GM12878 (cell line): ENCODE results near the gene LRFN2. TPM values are rescaled to one million over a fixed set of nuclear protein-coding genes. Genes with fewer than 3 reads are reported as not detected.

Experiments used
- GABPA ChIP-seq: IDR thresholded peaks from 2 replicates; pipeline ENCODE4 v1.6.1; 2014; ENCODE audit warnings: antibody characterized with exemption, low read depth, mild to moderate bottlenecking, inconsistent platforms
- NFXL1 ChIP-seq: fragments of 450-650 bp; IDR thresholded peaks from 2 replicates; pipeline ENCODE4 v1.6.1; 2017; ENCODE audit warnings: antibody characterized with exemption, mild to moderate bottlenecking, borderline replicate concordance
- POLR2A ChIP-seq: IDR thresholded peaks from 2 replicates; pipeline ENCODE4 v1.6.1; 2011; ENCODE audit warnings: low read depth, mild to moderate bottlenecking, low read length
- SMAD1 ChIP-seq: fragments of 450-650 bp; IDR thresholded peaks from 2 replicates; pipeline ENCODE4 v1.6.1; 2018; ENCODE audit warnings: mild to moderate bottlenecking, low read depth; ENCODE audit not compliant: partially characterized antibody
- SPI1 ChIP-seq: IDR thresholded peaks from 2 replicates; pipeline ENCODE4 v1.6.1; 2011; ENCODE audit warnings: low read depth, mild to moderate bottlenecking, low read length, moderate library complexity, borderline replicate concordance; ENCODE audit not compliant: insufficient read depth
- SUZ12 ChIP-seq: fragments of 200-600 bp; sonication (generic); IDR thresholded peaks from one replicate; pipeline ENCODE4 v1.6.1; 2018; ENCODE audit warnings: antibody characterized with exemption, mild to moderate bottlenecking; ENCODE audit not compliant: unreplicated experiment
- polyA plus RNA-seq, 11 experiments: library from polyadenylated mRNA; depleted of rRNA in 4 of 11; unstranded in 6 of 11; stranded (reverse) in 5 of 11; fragments of >200 nt; fragmentation: Nextera tagmentation in 4 of 11; fragmentation: Illumina TruSeq in 1 of 11; extraction: Ambion mirVana in 4 of 11; extraction: Trizol in 1 of 11; gene quantifications; 1 replicate in 1 of 11; 2 replicates in 10 of 11; pipeline versions ENCODE4 v1.2.1 to v1.2.3, GENCODE V29; 2011 to 2016; ENCODE audit warnings: inconsistent platforms in 2 of 11, missing spikeins in 2 of 11, low read depth in 1 of 11
- total RNA-seq, 4 experiments: library from RNA; depleted of rRNA in 3 of 4; stranded (reverse); fragments of >200 nt in 3 of 4; fragmentation: Illumina TruSeq in 1 of 4; extraction: Trizol in 1 of 4; gene quantifications; 2 replicates each; pipeline versions ENCODE4 v1.2.1 to v1.2.3, GENCODE V29; 2013 to 2021
- TF ChIP-seq, protein P1 (sequence below): fragments of 450-650 bp; IDR thresholded peaks from 2 replicates; pipeline ENCODE4 v1.6.1; 2017; ENCODE audit warnings: mild to moderate bottlenecking, moderate library complexity
- TF ChIP-seq, protein P2 (sequence below): fragments of 450-650 bp; formaldehyde crosslinking; IDR thresholded peaks from 2 replicates; pipeline ENCODE4 v1.5.0; 2022; ENCODE audit warnings: mild to moderate bottlenecking, missing genetic modification characterization
- TF ChIP-seq, protein P3 (sequence below): fragments of 450-650 bp; IDR thresholded peaks from 2 replicates; pipeline ENCODE4 v1.6.1; 2017; ENCODE audit warnings: antibody characterized with exemption, mild to moderate bottlenecking, moderate library complexity

The LRFN2 gene
- total and polyA plus RNA-seq, 10 of the 15 experiments (the other 5 are each of a cell fraction or from before 2014, with no cell fraction given), result not detected

DNA sequence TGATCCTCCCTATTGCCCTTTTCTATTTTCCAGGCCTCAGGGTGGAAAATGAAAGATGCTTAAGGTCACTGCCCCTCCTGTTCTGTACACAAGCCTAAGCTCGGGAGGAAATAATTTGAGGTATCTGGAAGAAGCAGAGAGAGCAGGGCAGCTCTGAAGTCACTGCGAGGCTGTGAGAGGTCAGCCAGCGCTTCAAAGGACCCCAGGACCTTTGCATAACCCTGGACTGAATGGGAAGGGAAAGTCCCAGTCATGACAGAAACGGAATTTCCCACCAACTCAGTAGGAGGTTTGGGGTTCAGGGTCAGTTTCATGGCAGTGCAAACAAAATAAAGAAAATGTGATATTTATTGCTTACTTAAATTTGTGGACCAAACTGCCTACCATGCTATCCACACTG is 58.1 kb downstream of the LRFN2 start (continued):
- TF ChIP-seq SPI1 (no peak), SUZ12 (no peak), SMAD1 (no peak), NFXL1 (no peak), GABPA (no peak), POLR2A (no peak)
- TF ChIP-seq, protein P1, sequence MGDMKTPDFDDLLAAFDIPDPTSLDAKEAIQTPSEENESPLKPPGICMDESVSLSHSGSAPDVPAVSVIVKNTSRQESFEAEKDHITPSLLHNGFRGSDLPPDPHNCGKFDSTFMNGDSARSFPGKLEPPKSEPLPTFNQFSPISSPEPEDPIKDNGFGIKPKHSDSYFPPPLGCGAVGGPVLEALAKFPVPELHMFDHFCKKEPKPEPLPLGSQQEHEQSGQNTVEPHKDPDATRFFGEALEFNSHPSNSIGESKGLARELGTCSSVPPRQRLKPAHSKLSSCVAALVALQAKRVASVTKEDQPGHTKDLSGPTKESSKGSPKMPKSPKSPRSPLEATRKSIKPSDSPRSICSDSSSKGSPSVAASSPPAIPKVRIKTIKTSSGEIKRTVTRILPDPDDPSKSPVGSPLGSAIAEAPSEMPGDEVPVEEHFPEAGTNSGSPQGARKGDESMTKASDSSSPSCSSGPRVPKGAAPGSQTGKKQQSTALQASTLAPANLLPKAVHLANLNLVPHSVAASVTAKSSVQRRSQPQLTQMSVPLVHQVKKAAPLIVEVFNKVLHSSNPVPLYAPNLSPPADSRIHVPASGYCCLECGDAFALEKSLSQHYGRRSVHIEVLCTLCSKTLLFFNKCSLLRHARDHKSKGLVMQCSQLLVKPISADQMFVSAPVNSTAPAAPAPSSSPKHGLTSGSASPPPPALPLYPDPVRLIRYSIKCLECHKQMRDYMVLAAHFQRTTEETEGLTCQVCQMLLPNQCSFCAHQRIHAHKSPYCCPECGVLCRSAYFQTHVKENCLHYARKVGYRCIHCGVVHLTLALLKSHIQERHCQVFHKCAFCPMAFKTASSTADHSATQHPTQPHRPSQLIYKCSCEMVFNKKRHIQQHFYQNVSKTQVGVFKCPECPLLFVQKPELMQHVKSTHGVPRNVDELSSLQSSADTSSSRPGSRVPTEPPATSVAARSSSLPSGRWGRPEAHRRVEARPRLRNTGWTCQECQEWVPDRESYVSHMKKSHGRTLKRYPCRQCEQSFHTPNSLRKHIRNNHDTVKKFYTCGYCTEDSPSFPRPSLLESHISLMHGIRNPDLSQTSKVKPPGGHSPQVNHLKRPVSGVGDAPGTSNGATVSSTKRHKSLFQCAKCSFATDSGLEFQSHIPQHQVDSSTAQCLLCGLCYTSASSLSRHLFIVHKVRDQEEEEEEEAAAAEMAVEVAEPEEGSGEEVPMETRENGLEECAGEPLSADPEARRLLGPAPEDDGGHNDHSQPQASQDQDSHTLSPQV, result no peak
- TF ChIP-seq, protein P2, sequence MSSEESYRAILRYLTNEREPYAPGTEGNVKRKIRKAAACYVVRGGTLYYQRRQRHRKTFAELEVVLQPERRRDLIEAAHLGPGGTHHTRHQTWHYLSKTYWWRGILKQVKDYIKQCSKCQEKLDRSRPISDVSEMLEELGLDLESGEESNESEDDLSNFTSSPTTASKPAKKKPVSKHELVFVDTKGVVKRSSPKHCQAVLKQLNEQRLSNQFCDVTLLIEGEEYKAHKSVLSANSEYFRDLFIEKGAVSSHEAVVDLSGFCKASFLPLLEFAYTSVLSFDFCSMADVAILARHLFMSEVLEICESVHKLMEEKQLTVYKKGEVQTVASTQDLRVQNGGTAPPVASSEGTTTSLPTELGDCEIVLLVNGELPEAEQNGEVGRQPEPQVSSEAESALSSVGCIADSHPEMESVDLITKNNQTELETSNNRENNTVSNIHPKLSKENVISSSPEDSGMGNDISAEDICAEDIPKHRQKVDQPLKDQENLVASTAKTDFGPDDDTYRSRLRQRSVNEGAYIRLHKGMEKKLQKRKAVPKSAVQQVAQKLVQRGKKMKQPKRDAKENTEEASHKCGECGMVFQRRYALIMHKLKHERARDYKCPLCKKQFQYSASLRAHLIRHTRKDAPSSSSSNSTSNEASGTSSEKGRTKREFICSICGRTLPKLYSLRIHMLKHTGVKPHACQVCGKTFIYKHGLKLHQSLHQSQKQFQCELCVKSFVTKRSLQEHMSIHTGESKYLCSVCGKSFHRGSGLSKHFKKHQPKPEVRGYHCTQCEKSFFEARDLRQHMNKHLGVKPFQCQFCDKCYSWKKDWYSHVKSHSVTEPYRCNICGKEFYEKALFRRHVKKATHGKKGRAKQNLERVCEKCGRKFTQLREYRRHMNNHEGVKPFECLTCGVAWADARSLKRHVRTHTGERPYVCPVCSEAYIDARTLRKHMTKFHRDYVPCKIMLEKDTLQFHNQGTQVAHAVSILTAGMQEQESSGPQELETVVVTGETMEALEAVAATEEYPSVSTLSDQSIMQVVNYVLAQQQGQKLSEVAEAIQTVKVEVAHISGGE (CRISPR knock-in tag), result no peak
- TF ChIP-seq, protein P3, sequence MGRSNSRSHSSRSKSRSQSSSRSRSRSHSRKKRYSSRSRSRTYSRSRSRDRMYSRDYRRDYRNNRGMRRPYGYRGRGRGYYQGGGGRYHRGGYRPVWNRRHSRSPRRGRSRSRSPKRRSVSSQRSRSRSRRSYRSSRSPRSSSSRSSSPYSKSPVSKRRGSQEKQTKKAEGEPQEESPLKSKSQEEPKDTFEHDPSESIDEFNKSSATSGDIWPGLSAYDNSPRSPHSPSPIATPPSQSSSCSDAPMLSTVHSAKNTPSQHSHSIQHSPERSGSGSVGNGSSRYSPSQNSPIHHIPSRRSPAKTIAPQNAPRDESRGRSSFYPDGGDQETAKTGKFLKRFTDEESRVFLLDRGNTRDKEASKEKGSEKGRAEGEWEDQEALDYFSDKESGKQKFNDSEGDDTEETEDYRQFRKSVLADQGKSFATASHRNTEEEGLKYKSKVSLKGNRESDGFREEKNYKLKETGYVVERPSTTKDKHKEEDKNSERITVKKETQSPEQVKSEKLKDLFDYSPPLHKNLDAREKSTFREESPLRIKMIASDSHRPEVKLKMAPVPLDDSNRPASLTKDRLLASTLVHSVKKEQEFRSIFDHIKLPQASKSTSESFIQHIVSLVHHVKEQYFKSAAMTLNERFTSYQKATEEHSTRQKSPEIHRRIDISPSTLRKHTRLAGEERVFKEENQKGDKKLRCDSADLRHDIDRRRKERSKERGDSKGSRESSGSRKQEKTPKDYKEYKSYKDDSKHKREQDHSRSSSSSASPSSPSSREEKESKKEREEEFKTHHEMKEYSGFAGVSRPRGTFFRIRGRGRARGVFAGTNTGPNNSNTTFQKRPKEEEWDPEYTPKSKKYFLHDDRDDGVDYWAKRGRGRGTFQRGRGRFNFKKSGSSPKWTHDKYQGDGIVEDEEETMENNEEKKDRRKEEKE, result no peak
